Stimulated activated CD4-positive, alpha-beta T cell treated with anti-CD3 and anti-CD28 coated beads, Interleukin-2, amount 100 ng/mL, for 48 hours (primary cell): ENCODE data around the gene TSNAX.
"Not testable (repeated sequence)": the region's sequence is repeated elsewhere in the genome, so short reads cannot be mapped to it uniquely, and the experiment has no call there.

Experiments
- DNase-seq, 2 donors: peaks; one replicate each; pipeline ENCODE4 v3.0.0-alpha.2; 2020

Gene TSNAX, protein sequence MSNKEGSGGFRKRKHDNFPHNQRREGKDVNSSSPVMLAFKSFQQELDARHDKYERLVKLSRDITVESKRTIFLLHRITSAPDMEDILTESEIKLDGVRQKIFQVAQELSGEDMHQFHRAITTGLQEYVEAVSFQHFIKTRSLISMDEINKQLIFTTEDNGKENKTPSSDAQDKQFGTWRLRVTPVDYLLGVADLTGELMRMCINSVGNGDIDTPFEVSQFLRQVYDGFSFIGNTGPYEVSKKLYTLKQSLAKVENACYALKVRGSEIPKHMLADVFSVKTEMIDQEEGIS

GRCh38 chr1:231528172-231529029 lies at the start of gene TSNAX:
TSS of gene TSNAX (plus strand) at chr1:231528669. CDS start at chr1:231528811, 142 bp downstream.
- DNase-seq: peak; percentile 82 to 86

DNA sequence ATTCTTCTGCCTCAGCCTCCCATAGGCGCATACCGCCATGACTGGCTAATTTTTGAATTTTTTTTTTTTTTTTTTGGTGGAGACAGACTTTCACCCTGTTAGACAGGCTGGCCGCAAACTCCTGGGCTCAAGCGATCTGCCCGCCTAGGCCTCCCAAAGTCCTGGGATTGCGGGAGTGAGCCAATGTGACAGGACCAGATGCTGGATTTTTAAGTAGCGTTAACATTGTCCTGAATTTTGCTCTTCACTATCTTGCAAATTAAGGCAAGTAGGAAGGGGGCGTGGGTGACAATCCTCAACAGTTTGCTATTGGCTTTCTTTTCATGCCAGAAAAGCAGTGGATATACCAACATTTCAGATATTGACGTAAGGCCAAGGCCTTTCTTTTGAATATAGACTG lies 49.7 kb upstream of the TSNAX start:
- DNase-seq: no peak

- no peak for DNase-seq
These were observed 48.5 kb upstream of the TSNAX start for GRCh38 chr1:231480008-231480407.

DNA sequence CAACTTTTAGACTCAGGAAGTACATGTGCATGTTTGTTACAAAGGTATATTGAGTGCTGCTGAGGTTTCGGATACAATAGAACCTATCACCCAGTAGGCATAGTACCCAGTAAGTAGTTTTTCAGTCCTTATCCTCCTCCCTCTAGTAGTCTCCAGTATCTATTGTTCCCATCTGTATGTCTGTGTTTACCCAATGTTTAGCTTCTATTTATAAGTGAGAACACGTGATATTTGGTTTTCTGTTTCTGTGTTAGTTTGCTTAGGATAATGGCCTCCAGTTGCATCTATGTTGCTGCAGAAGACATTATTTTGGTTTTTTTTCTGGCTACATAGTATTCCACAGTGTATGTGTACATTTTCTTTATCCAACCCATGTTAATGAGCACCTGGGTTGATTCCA lies 47.2 kb upstream of the TSNAX start:
- no peak for DNase-seq

DNA sequence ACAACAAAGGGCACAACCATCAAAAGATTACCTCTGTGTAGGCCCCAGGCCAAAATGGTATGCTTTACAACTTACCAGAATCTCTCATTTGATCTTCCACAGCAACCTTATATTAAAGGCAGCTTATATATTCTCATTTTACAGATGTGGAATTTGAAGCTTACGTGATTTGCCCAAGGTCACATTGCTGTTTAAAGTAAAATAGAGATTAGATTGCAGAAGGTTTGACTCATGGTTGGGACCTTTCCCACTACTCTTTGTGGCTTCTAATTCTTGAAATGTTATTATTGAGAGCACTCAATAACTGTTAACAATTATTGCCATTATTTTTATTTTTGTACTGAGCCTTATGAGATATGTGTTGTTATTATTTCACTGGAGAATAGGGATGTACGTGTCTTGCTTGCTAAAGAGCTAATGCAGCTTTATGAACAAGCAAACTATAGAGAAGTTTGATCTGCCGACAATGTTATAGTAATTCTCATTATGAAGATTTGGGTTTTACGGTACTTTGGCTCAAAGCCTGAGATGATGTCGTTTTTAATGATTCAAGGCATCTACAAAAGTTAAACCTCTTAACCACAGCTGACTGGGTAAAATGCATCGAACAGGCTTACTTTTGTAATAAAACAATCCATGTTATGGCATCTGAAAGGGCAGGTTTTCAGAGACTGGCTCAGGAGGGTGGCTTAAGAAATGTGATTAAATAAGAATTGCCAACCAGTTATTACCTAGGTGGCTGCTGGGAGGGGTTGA lies 43.3 kb upstream of the TSNAX start:
- no peak for DNase-seq

GRCh38 chr1:231487019-231487418 lies 41.5 kb upstream of the TSNAX start:
- DNase-seq: no peak

DNA sequence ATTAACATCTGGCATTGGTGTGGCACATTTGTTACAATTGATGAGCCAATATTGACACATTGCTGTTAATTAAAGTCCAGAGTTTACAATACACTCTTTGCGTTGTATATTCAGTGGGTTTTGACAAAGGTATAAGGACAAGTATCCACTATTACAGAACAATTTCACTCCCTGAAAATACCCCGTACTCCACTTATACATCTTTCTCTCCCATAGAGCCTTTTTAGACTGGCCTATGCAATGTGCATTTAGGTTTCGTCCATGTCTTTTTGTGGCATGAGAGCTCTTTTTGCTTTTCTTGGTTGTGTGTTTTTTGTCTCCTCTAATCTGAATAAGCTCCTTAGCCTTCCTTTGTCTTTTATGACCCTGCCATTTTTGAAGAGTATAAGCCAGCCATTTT lies 40.6 kb upstream of the TSNAX start:
- no peak for DNase-seq

- no peak for DNase-seq
These were observed 34.9 kb upstream of the TSNAX start for GRCh38 chr1:231493421-231494185.

GRCh38 chr1:231494439-231495110 lies 33.9 kb upstream of the TSNAX start:
- DNase-seq: no peak

- DNase-seq: no peak
These were observed 30.8 kb upstream of the TSNAX start for GRCh38 chr1:231497629-231498152.

DNA sequence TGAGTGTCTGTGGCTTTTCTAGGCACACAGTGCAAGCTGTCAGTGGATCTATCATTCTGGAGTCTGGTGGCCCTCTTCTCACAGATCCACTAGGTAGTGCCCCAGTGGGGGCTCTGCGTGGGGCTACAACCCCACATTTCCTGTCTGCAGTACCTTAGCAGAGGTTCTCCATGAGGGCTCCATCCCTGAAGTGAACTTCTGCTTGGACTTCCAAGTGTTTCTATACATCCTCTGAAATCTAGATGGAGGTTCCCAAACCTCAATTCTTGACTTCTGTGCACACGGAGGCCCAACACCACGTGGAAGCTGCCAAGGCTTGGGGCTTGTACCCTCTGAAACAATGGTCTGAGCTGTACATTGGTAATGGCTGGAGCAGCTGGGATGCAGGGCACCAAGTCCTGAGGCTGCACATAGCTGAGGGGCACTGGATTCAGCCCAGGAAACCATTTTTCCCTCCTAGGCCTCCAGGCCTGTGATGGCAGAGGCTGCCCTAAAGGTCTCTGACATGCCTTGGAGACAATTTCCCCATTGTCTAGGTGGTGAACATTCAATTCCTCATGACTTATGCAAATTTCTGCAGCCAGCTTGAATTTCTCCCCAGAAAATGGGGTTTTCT lies 29.2 kb upstream of the TSNAX start:
- DNase-seq: no peak

DNA sequence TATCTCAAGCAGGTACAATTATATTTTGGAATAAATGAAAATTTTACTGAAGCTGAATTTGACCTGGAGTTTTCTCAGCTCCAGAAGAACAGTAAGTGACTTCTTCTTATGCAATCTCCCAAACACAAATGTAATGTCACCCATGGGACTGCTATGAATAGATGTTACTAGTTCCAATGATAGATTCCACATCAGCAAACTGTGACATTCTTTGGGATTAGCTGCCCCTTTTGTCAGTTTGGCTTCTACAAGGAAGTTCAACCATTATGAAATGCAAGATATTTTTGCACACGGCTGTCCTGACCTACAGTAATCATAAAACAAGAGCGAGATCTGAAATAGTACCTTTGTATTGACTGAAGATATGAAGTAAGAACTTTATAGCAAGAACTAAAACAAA lies 27.8 kb upstream of the TSNAX start:
- no peak for DNase-seq

- DNase-seq: not testable (repeated sequence)
These were observed 25.3 kb upstream of the TSNAX start for GRCh38 chr1:231503168-231503567.

DNA sequence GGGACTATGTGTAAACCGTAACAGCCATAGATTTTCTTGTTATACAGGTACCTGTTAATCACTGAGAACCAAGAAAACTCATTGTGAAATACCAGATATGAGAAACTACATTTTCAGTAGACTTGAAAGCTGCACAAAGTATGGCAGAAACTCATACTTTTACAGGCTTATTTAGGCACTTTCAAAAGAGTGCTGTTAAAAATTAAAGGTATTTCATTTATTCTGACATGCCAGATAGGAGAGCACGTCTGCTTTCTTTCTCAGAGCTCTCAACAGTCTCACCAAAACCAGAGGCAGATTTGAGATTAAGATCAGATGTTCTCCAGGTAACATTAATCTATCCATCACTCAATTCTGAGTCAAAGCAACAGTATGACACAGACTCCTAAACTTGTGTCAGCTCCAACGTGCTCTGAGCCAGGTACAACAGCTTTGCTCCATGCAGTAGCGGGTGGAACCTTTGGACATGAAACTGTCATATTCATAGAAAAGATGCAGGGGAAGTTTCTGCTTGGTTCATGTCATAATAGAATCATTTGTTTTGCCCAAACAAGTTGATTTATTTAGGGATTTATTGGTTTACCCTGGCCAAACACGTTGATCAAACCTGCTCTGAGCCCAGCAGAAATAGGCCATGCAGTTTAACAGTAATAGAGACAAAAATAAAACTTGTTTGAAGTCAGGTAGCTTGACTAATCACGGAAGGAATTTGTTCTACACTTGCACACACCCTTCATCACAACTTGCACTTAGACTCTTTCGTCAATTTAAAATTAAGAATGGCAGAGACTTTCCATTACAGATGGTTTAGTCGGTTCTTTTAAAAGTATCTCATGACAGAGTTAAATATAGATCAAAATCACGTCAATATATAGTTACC lies 20.8 kb upstream of the TSNAX start:
- no peak for DNase-seq

- DNase-seq: no peak
These were observed 20.0 kb upstream of the TSNAX start for GRCh38 chr1:231508497-231508896.

- no peak for DNase-seq
These were observed 19.5 kb upstream of the TSNAX start for GRCh38 chr1:231508941-231509340.

GRCh38 chr1:231512147-231512698 lies 16.2 kb upstream of the TSNAX start:
- DNase-seq: no peak

DNA sequence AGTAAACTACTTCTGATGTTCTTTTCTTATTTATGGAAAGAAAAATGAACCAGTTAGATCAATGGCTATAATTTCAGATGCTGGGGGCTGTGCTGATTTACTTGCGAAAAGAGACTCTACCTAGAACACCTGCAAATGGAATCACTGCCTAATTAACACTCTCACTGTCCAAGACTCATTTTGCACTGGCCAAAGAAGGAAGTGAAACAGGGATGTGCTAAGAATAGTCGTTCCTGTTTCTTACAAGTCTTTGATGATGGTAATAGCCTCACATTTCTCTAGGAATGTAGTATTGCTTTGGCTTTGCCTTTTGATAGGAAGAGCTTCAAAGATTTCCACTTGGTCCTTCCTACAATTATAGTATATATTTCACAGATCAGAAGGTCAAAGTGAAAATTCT lies 12.7 kb upstream of the TSNAX start:
- no peak for DNase-seq

- no peak for DNase-seq
These were observed 11.4 kb upstream of the TSNAX start for GRCh38 chr1:231517076-231517475.

DNA sequence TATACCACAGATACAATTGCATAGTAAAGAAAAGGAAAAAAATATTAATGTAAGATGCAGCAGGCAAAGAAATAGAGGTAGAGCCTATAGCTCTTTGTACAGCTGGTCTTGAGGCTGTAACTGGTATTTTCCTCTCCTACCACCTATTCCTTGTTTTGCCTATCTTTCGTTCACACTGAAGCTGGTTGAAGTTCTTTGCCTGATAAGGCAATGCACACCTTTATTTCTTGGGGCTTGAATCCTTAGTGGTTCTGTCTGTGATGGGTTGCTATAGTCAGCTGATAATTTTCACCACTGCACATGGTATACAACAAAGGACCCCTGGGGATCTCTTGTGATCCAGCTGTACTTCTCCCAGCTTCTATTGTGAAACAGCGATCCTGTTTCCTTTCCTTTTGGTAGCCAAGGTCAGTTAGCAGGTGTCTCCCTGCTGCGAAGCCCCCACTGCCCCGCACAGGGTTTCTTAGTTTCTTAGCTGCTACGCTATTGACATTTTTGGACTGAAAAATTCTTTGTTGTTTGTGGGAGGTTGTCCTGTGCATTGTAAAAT lies 9.9 kb upstream of the TSNAX start:
- DNase-seq: no peak
